ENCODE data around the gene LCN15.
"Not testable (repeated sequence)": the region's sequence is repeated elsewhere in the genome, so short reads cannot be mapped to it uniquely, and the experiment has no call there.

LCN15 gene

GRCh38 chr9:136762221-136762691 lies 2.1 kb downstream of the LCN15 start:
- H3K9ac ChIP-seq (ENCODE audit: low read length), result no peak overlapping the region
- H3K9me3 ChIP-seq (ENCODE audit: insufficient read depth, low read length), result no peaks in the 10 kb centered on the region
- no peak overlapping the region for H2AFZ ChIP-seq (ENCODE audit: low read depth, low read length, severe bottlenecking)
- H3K36me3 ChIP-seq (ENCODE audit: low read length), result no peaks in the 10 kb centered on the region
- TF ChIP-seq EZH2phosphoT487 (conservative IDR thresholded peaks at IDR 0.05; ENCODE audit: low read length), result no peak
- TF ChIP-seq, protein P1, sequence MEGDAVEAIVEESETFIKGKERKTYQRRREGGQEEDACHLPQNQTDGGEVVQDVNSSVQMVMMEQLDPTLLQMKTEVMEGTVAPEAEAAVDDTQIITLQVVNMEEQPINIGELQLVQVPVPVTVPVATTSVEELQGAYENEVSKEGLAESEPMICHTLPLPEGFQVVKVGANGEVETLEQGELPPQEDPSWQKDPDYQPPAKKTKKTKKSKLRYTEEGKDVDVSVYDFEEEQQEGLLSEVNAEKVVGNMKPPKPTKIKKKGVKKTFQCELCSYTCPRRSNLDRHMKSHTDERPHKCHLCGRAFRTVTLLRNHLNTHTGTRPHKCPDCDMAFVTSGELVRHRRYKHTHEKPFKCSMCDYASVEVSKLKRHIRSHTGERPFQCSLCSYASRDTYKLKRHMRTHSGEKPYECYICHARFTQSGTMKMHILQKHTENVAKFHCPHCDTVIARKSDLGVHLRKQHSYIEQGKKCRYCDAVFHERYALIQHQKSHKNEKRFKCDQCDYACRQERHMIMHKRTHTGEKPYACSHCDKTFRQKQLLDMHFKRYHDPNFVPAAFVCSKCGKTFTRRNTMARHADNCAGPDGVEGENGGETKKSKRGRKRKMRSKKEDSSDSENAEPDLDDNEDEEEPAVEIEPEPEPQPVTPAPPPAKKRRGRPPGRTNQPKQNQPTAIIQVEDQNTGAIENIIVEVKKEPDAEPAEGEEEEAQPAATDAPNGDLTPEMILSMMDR (IDR thresholded peaks at IDR 0.05; ENCODE audit: insufficient read depth, low read length, poor library complexity, severe bottlenecking), result no peak
- no peak overlapping the region for H3K27ac ChIP-seq (ENCODE audit: low read depth, low read length)
- H4K20me1 ChIP-seq (ENCODE audit: low read depth, low read length), result no peaks in the 10 kb centered on the region
- no peak overlapping the region for H3K4me2 ChIP-seq (ENCODE audit: low read depth, low read length, poor library complexity, severe bottlenecking)
- H3F3A ChIP-seq (ENCODE audit: insufficient read depth), result no peaks in the 10 kb centered on the region
- H3K79me2 ChIP-seq (ENCODE audit: insufficient read depth, low read length), result no peaks in the 10 kb centered on the region
- H3K27me3 ChIP-seq (ENCODE audit: low read length), result no peaks in the 10 kb centered on the region
- no peak overlapping the region for H3K4me3 ChIP-seq (ENCODE audit: insufficient read depth, low read length, poor library complexity, severe bottlenecking)
- no peaks in the 10 kb centered on the region for H3K9me2 ChIP-seq (replicated peaks; ENCODE audit: insufficient read depth, low read length)

DNA sequence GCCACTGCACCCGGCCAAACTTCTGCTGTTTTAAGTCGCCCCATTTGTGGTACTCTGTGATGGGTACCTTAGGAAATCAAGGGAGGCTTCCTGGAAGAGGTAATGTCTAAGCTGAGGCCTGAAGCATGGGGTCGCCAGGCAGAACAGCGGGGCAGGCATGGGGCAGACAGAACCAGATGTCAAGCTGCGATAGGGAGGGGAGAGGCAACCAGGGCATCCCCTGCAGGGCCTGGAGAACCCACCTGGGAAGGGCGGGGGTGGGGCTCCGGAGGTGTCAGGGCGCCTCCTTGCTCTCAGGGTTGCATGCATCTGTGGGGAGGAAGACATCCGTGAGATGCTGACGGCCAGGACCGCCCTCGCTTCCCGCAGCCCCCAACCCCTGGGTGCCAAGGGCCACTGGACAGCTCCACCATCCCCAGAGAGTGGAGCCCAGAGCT lies 2.8 kb downstream of the LCN15 start:
- H3K4me2 ChIP-seq (ENCODE audit: low read depth, low read length, poor library complexity, severe bottlenecking), result no peak overlapping the region

GRCh38 chr9:136760834-136761544 lies 3.3 kb downstream of the LCN15 start:
- not testable (repeated sequence) for H3K27me3 ChIP-seq (ENCODE audit: low read length); H3K9me2 ChIP-seq (replicated peaks; ENCODE audit: insufficient read depth, low read length); H2AFZ ChIP-seq (ENCODE audit: low read depth, low read length, severe bottlenecking); H3K79me2 ChIP-seq (ENCODE audit: insufficient read depth, low read length); H3F3A ChIP-seq (ENCODE audit: insufficient read depth); H3K9me3 ChIP-seq (ENCODE audit: insufficient read depth, low read length); H3K36me3 ChIP-seq (ENCODE audit: low read length); H3K4me2 ChIP-seq (ENCODE audit: low read depth, low read length, poor library complexity, severe bottlenecking); H3K9ac ChIP-seq (ENCODE audit: low read length); H4K20me1 ChIP-seq (ENCODE audit: low read depth, low read length); H3K27ac ChIP-seq (ENCODE audit: low read depth, low read length); H3K4me3 ChIP-seq (ENCODE audit: insufficient read depth, low read length, poor library complexity, severe bottlenecking)
- TF ChIP-seq, protein P1 (IDR thresholded peaks at IDR 0.05; ENCODE audit: insufficient read depth, low read length, poor library complexity, severe bottlenecking), result peak; percentile 67

More for the DNA sequence above, 2.8 kb downstream of the LCN15 start:
- TF ChIP-seq, protein P1 (IDR thresholded peaks at IDR 0.05; ENCODE audit: insufficient read depth, low read length, poor library complexity, severe bottlenecking), result no peak
- TF ChIP-seq EZH2phosphoT487 (conservative IDR thresholded peaks at IDR 0.05; ENCODE audit: low read length), result no peak
- no peaks in the 10 kb centered on the region for H3K27me3 ChIP-seq (ENCODE audit: low read length)
- H3K9me3 ChIP-seq (ENCODE audit: insufficient read depth, low read length), result no peaks in the 10 kb centered on the region
- H3K27ac ChIP-seq (ENCODE audit: low read depth, low read length), result no peak overlapping the region
- no peaks in the 10 kb centered on the region for H3F3A ChIP-seq (ENCODE audit: insufficient read depth)
- H3K36me3 ChIP-seq (ENCODE audit: low read length), result no peaks in the 10 kb centered on the region
- H3K4me3 ChIP-seq (ENCODE audit: insufficient read depth, low read length, poor library complexity, severe bottlenecking), result no peak overlapping the region
- no peaks in the 10 kb centered on the region for H4K20me1 ChIP-seq (ENCODE audit: low read depth, low read length)
- no peaks in the 10 kb centered on the region for H3K9me2 ChIP-seq (replicated peaks; ENCODE audit: insufficient read depth, low read length)
- H3K9ac ChIP-seq (ENCODE audit: low read length), result no peak overlapping the region
- H3K79me2 ChIP-seq (ENCODE audit: insufficient read depth, low read length), result no peaks in the 10 kb centered on the region
- no peak overlapping the region for H2AFZ ChIP-seq (ENCODE audit: low read depth, low read length, severe bottlenecking)
